Esophagus muscularis mucosa (tissue), 4 donors: ENCODE results near the gene SUN5.

Experiments used
- EP300 ChIP-seq: sonication (generic); formaldehyde crosslinking; IDR thresholded peaks from one replicate; pipeline ENCODE4 v1.6.1; 2017; ENCODE audit warnings: antibody characterized with exemption
- POLR2A ChIP-seq: fragments of 450-650 bp; IDR thresholded peaks from one replicate; pipeline ENCODE4 v1.6.1; 2017; ENCODE audit warnings: antibody characterized with exemption, moderate library complexity, mild to moderate bottlenecking, low read depth
- POLR2AphosphoS5 ChIP-seq, 2 donors: sonication (generic); formaldehyde crosslinking; IDR thresholded peaks; one replicate each; pipeline ENCODE4 v1.6.1; 2017; ENCODE audit warnings: antibody characterized with exemption in 2 of 2
- TF ChIP-seq, protein P1 (sequence below), 3 experiments: fragments of 200-600 bp in 2 of 3; fragments of 450-650 bp in 1 of 3; sonication (generic) in 2 of 3; IDR thresholded peaks; one replicate each; pipeline ENCODE4 v1.5.1; 2017 to 2019; ENCODE audit warnings: antibody characterized with exemption in 3 of 3, mild to moderate bottlenecking in 2 of 3, moderate library complexity in 1 of 3

DNA sequence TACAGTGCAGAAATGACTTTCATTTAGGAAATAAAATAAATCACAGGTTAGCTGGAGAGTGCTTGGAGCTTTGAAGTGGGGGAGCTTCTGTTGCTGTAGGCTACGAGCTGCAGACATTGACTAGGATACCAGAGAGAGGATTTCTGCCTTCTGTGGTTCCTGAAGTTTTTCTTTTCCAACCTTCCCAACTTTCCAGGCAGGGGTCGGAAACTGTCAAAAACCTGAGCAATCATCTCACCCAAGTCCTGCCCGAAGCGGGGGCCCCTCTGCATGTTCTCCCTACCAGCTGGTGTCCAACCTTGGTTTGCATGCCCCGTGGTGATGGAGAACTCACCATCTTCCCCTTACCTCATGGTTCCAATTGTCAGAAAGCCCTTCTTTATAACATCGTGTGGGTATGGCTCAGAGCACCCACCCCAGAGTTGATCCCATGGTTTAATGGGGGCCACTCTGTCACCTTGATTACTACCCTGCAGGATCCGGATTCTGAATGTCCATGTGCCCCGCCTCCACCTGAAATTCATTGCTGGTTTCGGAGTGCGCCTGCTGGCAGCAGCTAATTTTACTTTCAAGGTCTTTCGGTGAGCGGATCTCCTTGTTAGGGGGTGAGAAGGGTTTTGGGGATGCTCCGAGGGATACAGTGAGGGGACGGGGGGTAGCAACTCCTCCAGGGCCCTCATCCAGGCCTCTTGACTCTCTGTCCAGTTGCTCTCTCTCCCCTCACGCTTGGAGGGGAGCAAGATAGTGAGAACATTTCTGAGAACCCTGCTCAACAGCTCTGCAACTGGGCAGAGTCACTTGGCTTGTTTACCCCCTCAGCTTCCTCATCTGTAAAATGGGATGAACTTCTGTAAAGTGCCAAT lies 8.3 kb upstream of the SUN5 start:
- TF ChIP-seq, protein P1, sequence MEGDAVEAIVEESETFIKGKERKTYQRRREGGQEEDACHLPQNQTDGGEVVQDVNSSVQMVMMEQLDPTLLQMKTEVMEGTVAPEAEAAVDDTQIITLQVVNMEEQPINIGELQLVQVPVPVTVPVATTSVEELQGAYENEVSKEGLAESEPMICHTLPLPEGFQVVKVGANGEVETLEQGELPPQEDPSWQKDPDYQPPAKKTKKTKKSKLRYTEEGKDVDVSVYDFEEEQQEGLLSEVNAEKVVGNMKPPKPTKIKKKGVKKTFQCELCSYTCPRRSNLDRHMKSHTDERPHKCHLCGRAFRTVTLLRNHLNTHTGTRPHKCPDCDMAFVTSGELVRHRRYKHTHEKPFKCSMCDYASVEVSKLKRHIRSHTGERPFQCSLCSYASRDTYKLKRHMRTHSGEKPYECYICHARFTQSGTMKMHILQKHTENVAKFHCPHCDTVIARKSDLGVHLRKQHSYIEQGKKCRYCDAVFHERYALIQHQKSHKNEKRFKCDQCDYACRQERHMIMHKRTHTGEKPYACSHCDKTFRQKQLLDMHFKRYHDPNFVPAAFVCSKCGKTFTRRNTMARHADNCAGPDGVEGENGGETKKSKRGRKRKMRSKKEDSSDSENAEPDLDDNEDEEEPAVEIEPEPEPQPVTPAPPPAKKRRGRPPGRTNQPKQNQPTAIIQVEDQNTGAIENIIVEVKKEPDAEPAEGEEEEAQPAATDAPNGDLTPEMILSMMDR (IDR thresholded peaks at IDR 0.05), result no peak
- TF ChIP-seq EP300 (no peak), POLR2A (no peak), POLR2AphosphoS5 (IDR thresholded peaks at IDR 0.05) (no peak)
